Testis (tissue), 2 donors: ENCODE data around the gene REST.

ENCODE experiments used
- CTCF ChIP-seq, 3 experiments: fragments of 450-650 bp in 2 of 3; fragments of 200-600 bp in 1 of 3; sonication (generic) in 1 of 3; IDR thresholded peaks; one replicate each; pipeline ENCODE4 v1.5.1; 2016 to 2019; ENCODE audit warnings: antibody characterized with exemption in 3 of 3, mild to moderate bottlenecking in 2 of 3, moderate library complexity in 1 of 3
- POLR2A ChIP-seq: fragments of 450-650 bp; IDR thresholded peaks from one replicate; pipeline ENCODE4 v1.6.1; 2017; ENCODE audit warnings: antibody characterized with exemption, mild to moderate bottlenecking, moderate library complexity

- TF ChIP-seq CTCF (IDR thresholded peaks at IDR 0.05) (no peak), POLR2A (no peak)
Observed at GRCh38 chr4:56914336-56914735, 6.6 kb downstream of the REST start.
